Esophagus muscularis mucosa (tissue), 3 donors: ENCODE data around the gene KCNV2.

Source experiments
- CTCF ChIP-seq, 3 experiments: fragments of 200-600 bp in 2 of 3; fragments of 450-650 bp in 1 of 3; sonication (generic) in 2 of 3; IDR thresholded peaks; one replicate each; pipeline ENCODE4 v1.5.1; 2017 to 2019; ENCODE audit warnings: antibody characterized with exemption in 3 of 3, mild to moderate bottlenecking in 2 of 3, moderate library complexity in 1 of 3
- POLR2AphosphoS5 ChIP-seq, 2 donors: sonication (generic); formaldehyde crosslinking; IDR thresholded peaks; one replicate each; pipeline ENCODE4 v1.6.1; 2017; ENCODE audit warnings: antibody characterized with exemption in 2 of 2

GRCh38 chr9:2730971-2731370, 13.7 kb downstream of the KCNV2 start:
- no peak for TF ChIP-seq POLR2AphosphoS5 (IDR thresholded peaks at IDR 0.05)
- no peak for TF ChIP-seq CTCF (IDR thresholded peaks at IDR 0.05)
